Activated CD4-positive, alpha-beta memory T cell treated with anti-CD3 and anti-CD28 coated beads, Interleukin-2, amount 10 ng/mL, durations not matched to agents 7 days and 5 days (primary cell): ENCODE data around the gene GPC5. TPM values are rescaled to one million over a fixed set of nuclear protein-coding genes. Genes with fewer than 3 reads are reported as not detected.

Source experiments
- CTCF ChIA-PET: fragments of 350-600 bp; sonication (Branson Sonifier 250); formaldehyde crosslinking; loops from one replicate; lab custom pipeline; 2021; ENCODE audit warnings: antibody characterized with exemption, inconsistent platforms; lab: Charles Lee
- POLR2A ChIA-PET: fragments of 350-600 bp; sonication (Branson Sonifier 250); formaldehyde crosslinking; loops from one replicate; lab custom pipeline; 2021; ENCODE audit warnings: antibody characterized with exemption; lab: Charles Lee
- DNase-seq: peaks from one replicate; pipeline ENCODE4 v3.0.0-alpha.2; 2020
- H3K27ac Mint-ChIP-seq: one replicate; pipeline ENCODE4 v1.8.0; 2021; ENCODE audit warnings: mild to moderate bottlenecking, mixed read lengths
- H3K27me3 Mint-ChIP-seq: one replicate; pipeline ENCODE4 v1.8.0; 2021; ENCODE audit warnings: mixed read lengths
- H3K36me3 Mint-ChIP-seq: one replicate; pipeline ENCODE4 v1.8.0; 2021; ENCODE audit warnings: low read depth, mixed read lengths
- H3K4me1 Mint-ChIP-seq: one replicate; pipeline ENCODE4 v1.8.0; 2021; ENCODE audit warnings: mixed read lengths
- H3K4me3 Mint-ChIP-seq: one replicate; pipeline ENCODE4 v1.8.0; 2021; ENCODE audit warnings: mild to moderate bottlenecking, mixed read lengths
- H3K9me3 Mint-ChIP-seq: one replicate; pipeline ENCODE4 v1.8.0; 2021; ENCODE audit warnings: mixed read lengths
- total RNA-seq, 2 experiments: library from RNA; stranded (reverse); gene quantifications; one replicate each; pipeline ENCODE4 v1.2.3, GENCODE V29; 2021

Gene GPC5
- total RNA-seq, 2 experiments from 2014 or later = not detected

- no peak for DNase-seq
- ChIA-PET POLR2A (interaction anchor here (1.7 to 2.4 kb wide), 2 partner anchors 8 to 11 kb away, joined by 5 to 8 read pairs; partner anchors contain the start of gene MIR17HG), CTCF (interaction anchor here (1.1 kb wide), 1 partner anchor 8 kb away, joined by 7 read pairs; no protein-coding TSS in a partner anchor)
- no peaks in the 10 kb centered on the region for H3K27me3 Mint-ChIP-seq
- no peaks in the 10 kb centered on the region for H3K9me3 Mint-ChIP-seq
- H3K27ac Mint-ChIP-seq = no peak overlapping the region
- H3K4me1 Mint-ChIP-seq = peaks cover 15% of the 10 kb centered on the region
- H3K36me3 Mint-ChIP-seq = peaks cover 55% of the 10 kb centered on the region
- H3K4me3 Mint-ChIP-seq = no peak overlapping the region
Observed at GRCh38 chr13:91357613-91358386, 40.6 kb upstream of the GPC5 start.

- ChIA-PET POLR2A (interaction anchor here (1.7 to 2.4 kb wide), 2 partner anchors 9 to 12 kb away, joined by 5 to 8 read pairs; partner anchors contain the start of gene MIR17HG), CTCF (interaction anchor here (1.1 kb wide), 1 partner anchor 9 kb away, joined by 7 read pairs; no protein-coding TSS in a partner anchor)
Observed at GRCh38 chr13:91358387-91358782, 40.0 kb upstream of the GPC5 start.

GRCh38 chr13:91359111-91359510, 39.3 kb upstream of the GPC5 start:
- H3K27me3 Mint-ChIP-seq = no peaks in the 10 kb centered on the region
- ChIA-PET CTCF (no interaction called here), POLR2A (interaction anchor here (1.7 to 2.4 kb wide), 2 partner anchors 10 to 13 kb away, joined by 5 to 8 read pairs; partner anchors contain the start of gene MIR17HG)
- DNase-seq = no peak
- H3K27ac Mint-ChIP-seq = no peak overlapping the region
- H3K4me1 Mint-ChIP-seq = peaks cover 10% of the 10 kb centered on the region
- peaks cover 43% of the 10 kb centered on the region for H3K36me3 Mint-ChIP-seq
- no peaks in the 10 kb centered on the region for H3K9me3 Mint-ChIP-seq
- no peak overlapping the region for H3K4me3 Mint-ChIP-seq

More at GRCh38 chr13:91358387-91358782, 40.0 kb upstream of the GPC5 start:
- Mint-ChIP-seq H3K4me3 (no peak overlapping the region), H3K36me3 (peaks cover 50% of the 10 kb centered on the region), H3K9me3 (no peaks in the 10 kb centered on the region), H3K27ac (no peak overlapping the region), H3K4me1 (peaks cover 11% of the 10 kb centered on the region), H3K27me3 (no peaks in the 10 kb centered on the region)
- DNase-seq = no peak

- CTCF ChIA-PET = interaction anchor here (0.7 kb wide), 1 partner anchor 10 kb away, joined by 3 read pairs; no protein-coding TSS in a partner anchor
Observed at GRCh38 chr13:91359631-91360030, 38.8 kb upstream of the GPC5 start.

GRCh38 chr13:91360246-91360751, 38.1 kb upstream of the GPC5 start:
- DNase-seq = no peak
- ChIA-PET CTCF (interaction anchor here (0.7 kb wide), 1 partner anchor 11 kb away, joined by 3 read pairs; no protein-coding TSS in a partner anchor), POLR2A (interaction anchor here (0.8 to 1.4 kb wide), 2 partner anchors 13 to 46 kb away, joined by 3 to 4 read pairs; partner anchors contain the start of gene MIR17HG)
- Mint-ChIP-seq H3K4me3 (no peak overlapping the region), H3K9me3 (no peaks in the 10 kb centered on the region), H3K27me3 (no peaks in the 10 kb centered on the region), H3K36me3 (peaks cover 31% of the 10 kb centered on the region), H3K27ac (no peak overlapping the region), H3K4me1 (peaks cover 8% of the 10 kb centered on the region)

More at GRCh38 chr13:91359631-91360030, 38.8 kb upstream of the GPC5 start:
- POLR2A ChIA-PET = interaction anchor here (0.8 to 1.4 kb wide), 2 partner anchors 13 to 46 kb away, joined by 3 to 4 read pairs; partner anchors contain the start of gene MIR17HG
- peaks cover 9% of the 10 kb centered on the region for H3K4me1 Mint-ChIP-seq
- no peaks in the 10 kb centered on the region for H3K27me3 Mint-ChIP-seq
- H3K9me3 Mint-ChIP-seq = no peaks in the 10 kb centered on the region
- no peak overlapping the region for H3K27ac Mint-ChIP-seq
- peaks cover 38% of the 10 kb centered on the region for H3K36me3 Mint-ChIP-seq
- DNase-seq = no peak
- no peak overlapping the region for H3K4me3 Mint-ChIP-seq

GRCh38 chr13:91361755-91362271, 36.6 kb upstream of the GPC5 start:
- Mint-ChIP-seq H3K27me3 (no peaks in the 10 kb centered on the region), H3K36me3 (peaks cover 17% of the 10 kb centered on the region), H3K9me3 (no peaks in the 10 kb centered on the region), H3K4me1 (peaks cover 3% of the 10 kb centered on the region), H3K27ac (no peak overlapping the region), H3K4me3 (no peak overlapping the region)
- CTCF ChIA-PET = no interaction called here
- DNase-seq = no peak
- POLR2A ChIA-PET = no interaction called here

GRCh38 chr13:91362908-91363307, 35.5 kb upstream of the GPC5 start:
- no peak overlapping the region for H3K27ac Mint-ChIP-seq
- H3K4me3 Mint-ChIP-seq = no peak overlapping the region
- no peak for DNase-seq
- H3K27me3 Mint-ChIP-seq = no peaks in the 10 kb centered on the region
- peaks cover 3% of the 10 kb centered on the region for H3K4me1 Mint-ChIP-seq
- H3K9me3 Mint-ChIP-seq = no peaks in the 10 kb centered on the region
- POLR2A ChIA-PET = no interaction called here
- H3K36me3 Mint-ChIP-seq = peaks cover 8% of the 10 kb centered on the region
- CTCF ChIA-PET = no interaction called here

- DNase-seq = no peak
- H3K9me3 Mint-ChIP-seq = no peaks in the 10 kb centered on the region
- CTCF ChIA-PET = no interaction called here
- peaks cover 8% of the 10 kb centered on the region for H3K4me1 Mint-ChIP-seq
- H3K27ac Mint-ChIP-seq = no peak overlapping the region
- no peaks in the 10 kb centered on the region for H3K36me3 Mint-ChIP-seq
- H3K4me3 Mint-ChIP-seq = no peak overlapping the region
- POLR2A ChIA-PET = no interaction called here
- H3K27me3 Mint-ChIP-seq = peaks cover 9% of the 10 kb centered on the region
Observed at GRCh38 chr13:91368101-91368500, 30.3 kb upstream of the GPC5 start.

GRCh38 chr13:91368676-91369440, 29.6 kb upstream of the GPC5 start:
- H3K9me3 Mint-ChIP-seq = no peaks in the 10 kb centered on the region
- CTCF ChIA-PET = no interaction called here
- H3K27me3 Mint-ChIP-seq = peaks cover 11% of the 10 kb centered on the region
- no peak overlapping the region for H3K27ac Mint-ChIP-seq
- H3K4me1 Mint-ChIP-seq = peaks cover 8% of the 10 kb centered on the region
- H3K36me3 Mint-ChIP-seq = no peaks in the 10 kb centered on the region
- no peak for DNase-seq
- POLR2A ChIA-PET = no interaction called here
- no peak overlapping the region for H3K4me3 Mint-ChIP-seq

GRCh38 chr13:91369441-91369831, 29.0 kb upstream of the GPC5 start:
- no peaks in the 10 kb centered on the region for H3K36me3 Mint-ChIP-seq
- no peak overlapping the region for H3K27ac Mint-ChIP-seq
- ChIA-PET CTCF (no interaction called here), POLR2A (no interaction called here)
- no peaks in the 10 kb centered on the region for H3K9me3 Mint-ChIP-seq
- H3K4me1 Mint-ChIP-seq = peaks cover 8% of the 10 kb centered on the region
- H3K27me3 Mint-ChIP-seq = peaks cover 13% of the 10 kb centered on the region
- no peak overlapping the region for H3K4me3 Mint-ChIP-seq
- no peak for DNase-seq

GRCh38 chr13:91370501-91370900, 27.9 kb upstream of the GPC5 start:
- Mint-ChIP-seq H3K4me3 (no peak overlapping the region), H3K27ac (no peak overlapping the region), H3K36me3 (no peaks in the 10 kb centered on the region), H3K27me3 (peaks cover 14% of the 10 kb centered on the region), H3K9me3 (no peaks in the 10 kb centered on the region), H3K4me1 (peaks cover 11% of the 10 kb centered on the region)
- no peak for DNase-seq
- CTCF ChIA-PET = interaction anchor here (0.6 kb wide), 1 partner anchor 36 kb away, joined by 4 read pairs; no protein-coding TSS in a partner anchor
- POLR2A ChIA-PET = no interaction called here

- Mint-ChIP-seq H3K36me3 (no peaks in the 10 kb centered on the region), H3K4me3 (no peak overlapping the region), H3K9me3 (no peaks in the 10 kb centered on the region), H3K4me1 (peaks cover 11% of the 10 kb centered on the region), H3K27ac (no peak overlapping the region), H3K27me3 (peaks cover 18% of the 10 kb centered on the region)
- ChIA-PET POLR2A (no interaction called here), CTCF (interaction anchor here (1.0 to 1.5 kb wide), 2 partner anchors 34 to 59 kb away, joined by 3 to 7 read pairs; no protein-coding TSS in a partner anchor)
- DNase-seq = no peak
Observed at GRCh38 chr13:91372911-91373310, 25.5 kb upstream of the GPC5 start.
